ENCODE results near the gene RNASEH1. TPM values are rescaled to one million over a fixed set of nuclear protein-coding genes. Genes with fewer than 3 reads are reported as not detected.

The RNASEH1 gene
- polyA plus RNA-seq, 1 donor: 15.2 TPM

DNA sequence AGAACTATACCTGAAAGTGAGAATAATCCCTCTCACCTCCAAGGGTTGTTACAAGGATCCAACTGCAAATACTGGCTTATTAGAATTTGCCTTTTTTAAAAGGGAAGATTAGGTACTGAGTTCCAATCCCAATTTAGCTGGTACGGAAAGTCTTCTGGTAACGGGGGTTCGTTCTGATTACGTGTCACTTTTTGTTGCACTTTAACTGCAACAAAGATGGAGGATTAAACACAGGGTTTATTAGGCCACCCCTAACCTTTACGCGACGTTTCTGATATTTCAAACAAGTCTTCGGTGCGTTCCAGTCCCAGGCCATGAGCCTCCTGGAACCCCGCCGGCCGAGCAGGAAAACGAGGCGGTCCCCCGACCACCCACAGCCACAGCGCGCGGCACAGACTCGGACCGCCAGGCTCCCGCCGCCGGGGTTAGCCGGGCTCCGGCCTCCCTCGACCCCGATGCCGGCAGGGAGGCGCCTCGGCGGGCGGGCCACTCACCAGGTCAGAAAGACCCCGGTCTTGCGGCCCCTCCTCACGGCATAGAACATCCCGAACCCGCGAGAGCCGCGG lies 411 bp downstream of the RNASEH1 start:
- no peaks in the 10 kb centered on the region for H3K9me3 ChIP-seq (ENCODE audit: control insufficient read depth, low read depth, low read length)
- H3K27me3 ChIP-seq (ENCODE audit: control insufficient read depth, insufficient read depth, low read length): no peaks in the 10 kb centered on the region
- DNase-seq: peak; percentile 8 to 41
- H3K4me1 ChIP-seq (ENCODE audit: control insufficient read depth, insufficient read depth, low read length): peaks cover 2% of the 10 kb centered on the region
- peak overlapping the region; percentile 81 for H3K27ac ChIP-seq (ENCODE audit: low read length)
- H3K36me3 ChIP-seq (ENCODE audit: control insufficient read depth, insufficient read depth, low read length): peaks cover 29% of the 10 kb centered on the region
- H3K4me3 ChIP-seq (ENCODE audit: low read length): peak overlapping the region; percentile 86
- no CpG with 5 or more reads among the region's 40 CpGs for WGBS (ENCODE audit: insufficient coverage, low lambda C conversion rate)

DNA sequence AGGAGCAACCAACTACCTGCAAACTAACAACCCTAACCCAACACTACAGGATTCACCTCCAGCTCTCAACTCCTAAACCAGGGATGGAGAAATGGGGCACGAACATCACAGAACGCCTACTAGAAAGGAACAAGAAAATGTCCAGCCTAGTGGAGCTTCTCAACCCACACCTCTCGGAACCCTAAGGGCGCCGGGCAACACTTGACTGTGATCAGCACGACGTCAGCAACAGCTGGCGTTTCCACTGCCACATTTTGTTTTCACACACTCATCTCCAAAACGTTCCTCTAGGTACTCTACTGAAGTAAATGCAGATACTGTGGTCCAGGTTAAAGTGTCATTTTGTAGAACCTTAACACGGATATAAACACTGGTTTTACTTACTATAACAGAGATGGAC lies 4.2 kb downstream of the RNASEH1 start:
- no peaks in the 10 kb centered on the region for H3K27me3 ChIP-seq (ENCODE audit: control insufficient read depth, insufficient read depth, low read length)
- no peaks in the 10 kb centered on the region for H3K9me3 ChIP-seq (ENCODE audit: control insufficient read depth, low read depth, low read length)
- WGBS (ENCODE audit: insufficient coverage, low lambda C conversion rate): 83% methylated on average over 1 of the region's 10 CpGs
- no peak for DNase-seq
- H3K27ac ChIP-seq (ENCODE audit: low read length): no peak overlapping the region
- no peak overlapping the region for H3K4me3 ChIP-seq (ENCODE audit: low read length)
- peaks cover 2% of the 10 kb centered on the region for H3K4me1 ChIP-seq (ENCODE audit: control insufficient read depth, insufficient read depth, low read length)
- H3K36me3 ChIP-seq (ENCODE audit: control insufficient read depth, insufficient read depth, low read length): peaks cover 58% of the 10 kb centered on the region

- no peak overlapping the region for H3K4me3 ChIP-seq (ENCODE audit: low read length)
- H3K4me1 ChIP-seq (ENCODE audit: control insufficient read depth, insufficient read depth, low read length): no peaks in the 10 kb centered on the region
- peaks cover 79% of the 10 kb centered on the region for H3K36me3 ChIP-seq (ENCODE audit: control insufficient read depth, insufficient read depth, low read length)
- no peak for DNase-seq
- 100% methylated on average over 1 of the region's 2 CpGs for WGBS (ENCODE audit: insufficient coverage, low lambda C conversion rate)
- no peaks in the 10 kb centered on the region for H3K27me3 ChIP-seq (ENCODE audit: control insufficient read depth, insufficient read depth, low read length)
- H3K27ac ChIP-seq (ENCODE audit: low read length): no peak overlapping the region
- no peaks in the 10 kb centered on the region for H3K9me3 ChIP-seq (ENCODE audit: control insufficient read depth, low read depth, low read length)
Measured at GRCh38 chr2:3547915-3548314, 10.2 kb downstream of the RNASEH1 start.

DNA sequence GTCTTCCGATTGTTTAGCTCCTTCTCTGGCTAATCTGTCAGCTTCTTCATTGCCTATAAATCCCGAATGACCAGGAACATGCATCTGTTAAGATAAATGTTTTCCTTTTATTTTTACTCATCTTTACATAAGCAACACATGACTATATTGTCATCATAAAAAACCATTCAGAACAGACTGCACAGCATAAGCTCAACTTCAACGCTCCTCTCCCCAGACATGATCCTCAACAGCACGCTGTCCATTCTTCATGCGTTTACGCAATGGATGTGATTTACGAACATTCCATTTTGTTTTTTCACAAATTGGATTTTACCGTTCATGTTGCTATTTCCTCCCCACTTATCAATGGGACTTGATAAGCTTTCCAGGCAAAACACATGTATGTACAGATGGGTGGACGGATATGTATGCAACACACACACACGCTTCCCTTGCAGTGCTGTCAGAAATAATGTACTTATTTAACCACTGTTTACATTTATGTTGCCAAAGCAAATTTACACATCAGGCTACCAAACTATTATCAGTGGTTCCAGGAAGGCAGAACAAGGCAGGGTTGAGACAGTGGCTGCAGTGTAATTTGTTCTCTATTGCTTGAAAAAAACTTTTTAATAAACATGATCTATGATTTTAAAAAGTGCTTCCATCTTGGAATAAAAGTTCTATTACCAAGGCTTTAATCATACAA lies 12.2 kb downstream of the RNASEH1 start:
- Histone ChIP-seq H3K27ac (ENCODE audit: low read length) (no peak overlapping the region), H3K9me3 (ENCODE audit: control insufficient read depth, low read depth, low read length) (no peaks in the 10 kb centered on the region), H3K36me3 (ENCODE audit: control insufficient read depth, insufficient read depth, low read length) (peaks cover 74% of the 10 kb centered on the region), H3K4me1 (ENCODE audit: control insufficient read depth, insufficient read depth, low read length) (no peaks in the 10 kb centered on the region), H3K4me3 (ENCODE audit: low read length) (no peak overlapping the region), H3K27me3 (ENCODE audit: control insufficient read depth, insufficient read depth, low read length) (no peaks in the 10 kb centered on the region)
- no peak for DNase-seq
- 81% methylated on average over 5 of the region's 10 CpGs for WGBS (ENCODE audit: insufficient coverage, low lambda C conversion rate)

DNA sequence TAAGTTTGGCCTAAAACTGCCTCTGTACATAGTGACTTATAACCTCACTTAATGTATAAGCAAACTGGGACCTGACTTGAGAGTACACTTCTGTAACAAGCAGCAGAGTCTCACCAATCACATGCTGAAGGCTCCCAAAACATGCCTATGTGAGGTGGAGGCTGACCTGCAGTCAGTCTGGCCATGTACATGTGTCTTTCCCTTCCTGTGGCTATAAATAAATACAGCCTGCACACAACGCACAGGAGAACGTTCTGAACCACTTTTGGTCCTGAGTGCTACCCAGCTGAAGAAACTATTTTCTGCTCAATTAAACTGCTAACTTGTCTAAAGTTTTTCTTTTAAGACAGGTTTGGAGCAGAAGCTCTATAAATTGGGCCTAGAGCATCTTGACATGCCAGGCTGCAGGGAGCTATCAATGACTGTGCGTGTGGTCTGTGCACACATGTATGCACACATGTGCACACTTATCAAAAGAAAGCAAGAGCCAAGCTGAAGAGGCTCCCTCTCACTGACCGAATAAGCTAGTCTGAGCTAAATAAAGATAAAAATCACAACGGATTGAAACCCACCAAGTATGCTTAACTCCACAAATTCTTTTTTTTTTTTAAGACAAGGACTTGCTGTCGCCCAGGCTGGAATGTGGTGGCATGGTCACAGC lies 15.0 kb downstream of the RNASEH1 start:
- Histone ChIP-seq H3K27me3 (ENCODE audit: control insufficient read depth, insufficient read depth, low read length) (no peaks in the 10 kb centered on the region), H3K4me1 (ENCODE audit: control insufficient read depth, insufficient read depth, low read length) (no peaks in the 10 kb centered on the region), H3K9me3 (ENCODE audit: control insufficient read depth, low read depth, low read length) (no peaks in the 10 kb centered on the region), H3K27ac (ENCODE audit: low read length) (no peak overlapping the region), H3K36me3 (ENCODE audit: control insufficient read depth, insufficient read depth, low read length) (peaks cover 56% of the 10 kb centered on the region), H3K4me3 (ENCODE audit: low read length) (no peak overlapping the region)
- no peak for DNase-seq
- WGBS (ENCODE audit: insufficient coverage, low lambda C conversion rate): 92% methylated on average over 2 of the region's 6 CpGs

DNA sequence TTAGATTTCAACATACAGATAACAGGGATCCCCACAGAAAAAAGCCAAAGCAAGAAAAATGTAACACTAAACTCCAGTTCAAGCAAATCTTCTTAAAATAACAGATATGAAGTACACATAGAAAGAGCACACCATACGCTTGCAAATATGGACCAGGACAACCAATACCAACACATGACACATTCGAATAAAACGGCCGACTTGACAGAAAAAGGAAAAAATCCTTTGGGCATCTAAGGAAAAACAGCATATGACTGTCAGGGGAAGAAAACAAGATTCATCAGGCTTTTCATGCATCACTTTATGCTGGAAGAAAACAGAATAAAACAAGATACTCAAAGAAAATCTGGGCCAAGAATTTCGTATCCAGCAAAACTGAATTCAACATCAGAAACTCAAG lies 16.0 kb downstream of the RNASEH1 start:
- no peaks in the 10 kb centered on the region for H3K27me3 ChIP-seq (ENCODE audit: control insufficient read depth, insufficient read depth, low read length)
- no peaks in the 10 kb centered on the region for H3K4me1 ChIP-seq (ENCODE audit: control insufficient read depth, insufficient read depth, low read length)
- H3K27ac ChIP-seq (ENCODE audit: low read length): no peak overlapping the region
- WGBS (ENCODE audit: insufficient coverage, low lambda C conversion rate): 97% methylated on average over 4 of the region's 5 CpGs
- peaks cover 47% of the 10 kb centered on the region for H3K36me3 ChIP-seq (ENCODE audit: control insufficient read depth, insufficient read depth, low read length)
- H3K9me3 ChIP-seq (ENCODE audit: control insufficient read depth, low read depth, low read length): no peaks in the 10 kb centered on the region
- no peak for DNase-seq
- H3K4me3 ChIP-seq (ENCODE audit: low read length): no peak overlapping the region

GRCh38 chr2:3539836-3540235 lies 18.3 kb downstream of the RNASEH1 start:
- DNase-seq: no peak
- Histone ChIP-seq H3K27ac (ENCODE audit: low read length) (no peak overlapping the region), H3K36me3 (ENCODE audit: control insufficient read depth, insufficient read depth, low read length) (peaks cover 25% of the 10 kb centered on the region), H3K27me3 (ENCODE audit: control insufficient read depth, insufficient read depth, low read length) (no peaks in the 10 kb centered on the region), H3K9me3 (ENCODE audit: control insufficient read depth, low read depth, low read length) (no peaks in the 10 kb centered on the region), H3K4me3 (ENCODE audit: low read length) (no peak overlapping the region), H3K4me1 (ENCODE audit: control insufficient read depth, insufficient read depth, low read length) (peaks cover 5% of the 10 kb centered on the region)
- 88% methylated on average over 3 of the region's 9 CpGs for WGBS (ENCODE audit: insufficient coverage, low lambda C conversion rate)

DNA sequence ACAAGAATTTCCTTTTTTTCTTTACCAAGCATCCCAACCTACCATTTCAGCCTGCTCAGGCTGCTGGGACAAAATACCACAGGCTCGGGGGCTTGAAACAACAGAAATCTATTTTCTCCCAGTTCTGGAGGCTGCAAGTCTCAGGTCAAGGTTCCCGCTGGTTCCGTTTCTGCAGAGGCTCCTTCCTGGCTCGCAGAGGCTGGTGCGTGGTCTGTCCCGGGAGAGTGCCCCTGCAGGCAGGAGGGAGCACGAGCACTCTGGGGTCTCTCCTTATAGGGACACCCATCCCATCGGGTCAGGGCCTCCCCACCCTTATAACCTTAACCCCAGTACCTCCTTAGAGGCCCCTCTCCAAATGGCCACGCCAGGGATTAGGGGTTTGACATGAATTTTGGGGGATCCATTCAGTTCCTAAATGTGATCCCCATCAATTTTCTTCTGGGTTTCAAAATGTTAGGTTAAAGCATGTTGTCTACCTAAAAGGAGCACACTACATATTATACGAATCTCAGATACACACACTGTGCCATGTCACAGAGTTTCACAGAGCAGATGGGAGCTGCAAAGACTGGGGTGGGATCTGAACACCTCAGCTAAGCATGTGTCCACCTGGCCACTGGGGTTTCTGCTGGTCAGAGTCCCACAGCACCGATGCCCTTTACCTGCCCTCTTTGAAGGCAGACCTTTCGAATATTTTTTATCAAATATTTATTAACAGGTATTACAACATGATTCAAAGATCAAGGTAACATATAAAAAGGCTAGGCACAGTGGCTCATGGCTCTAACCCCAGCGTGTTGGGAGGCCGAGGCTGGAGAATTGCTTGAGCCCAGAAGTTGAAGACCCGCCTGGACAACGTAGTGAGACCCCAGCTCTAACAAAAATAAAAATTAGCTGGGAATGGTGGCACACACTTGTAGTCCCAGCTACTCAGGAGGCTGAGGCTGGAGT lies 21.2 kb downstream of the RNASEH1 start:
- Histone ChIP-seq H3K9me3 (ENCODE audit: control insufficient read depth, low read depth, low read length) (peaks cover 4% of the 10 kb centered on the region), H3K36me3 (ENCODE audit: control insufficient read depth, insufficient read depth, low read length) (peaks cover 14% of the 10 kb centered on the region), H3K4me3 (ENCODE audit: low read length) (peak overlapping the region; percentile 42), H3K4me1 (ENCODE audit: control insufficient read depth, insufficient read depth, low read length) (peaks cover 5% of the 10 kb centered on the region), H3K27me3 (ENCODE audit: control insufficient read depth, insufficient read depth, low read length) (no peaks in the 10 kb centered on the region), H3K27ac (ENCODE audit: low read length) (peak overlapping the region; percentile 88)
- no CpG with 5 or more reads among the region's 16 CpGs for WGBS (ENCODE audit: insufficient coverage, low lambda C conversion rate)
- peak; percentile 48 to 72 for DNase-seq

- peak overlapping the region; percentile 42 for H3K4me3 ChIP-seq (ENCODE audit: low read length)
- peaks cover 5% of the 10 kb centered on the region for H3K4me1 ChIP-seq (ENCODE audit: control insufficient read depth, insufficient read depth, low read length)
- 9% methylated on average over 4 of the region's 24 CpGs for WGBS (ENCODE audit: insufficient coverage, low lambda C conversion rate)
- peaks cover 4% of the 10 kb centered on the region for H3K9me3 ChIP-seq (ENCODE audit: control insufficient read depth, low read depth, low read length)
- H3K27me3 ChIP-seq (ENCODE audit: control insufficient read depth, insufficient read depth, low read length): no peaks in the 10 kb centered on the region
- peaks cover 11% of the 10 kb centered on the region for H3K36me3 ChIP-seq (ENCODE audit: control insufficient read depth, insufficient read depth, low read length)
- DNase-seq: peak; percentile 71 to 90
- peak overlapping the region; percentile 88 for H3K27ac ChIP-seq (ENCODE audit: low read length)
Measured at GRCh38 chr2:3535794-3536681, 22.1 kb downstream of the RNASEH1 start.
